Colonic mucosa (tissue), 4 donors: ENCODE results near the gene NRCAM. TPM values are rescaled to one million over a fixed set of nuclear protein-coding genes. Genes with fewer than 3 reads are reported as not detected.

ENCODE experiments used
- DNase-seq: peaks from one replicate; pipeline ENCODE4 v3.0.0-alpha.2; 2020
- H3K27ac ChIP-seq: fragments of 200-600 bp; one replicate; pipeline ENCODE4 v1.8.0; 2021
- H3K27me3 ChIP-seq: fragments of 200-600 bp; one replicate; pipeline ENCODE4 v1.8.0; 2021
- H3K36me3 ChIP-seq: fragments of 200-600 bp; one replicate; pipeline ENCODE4 v1.8.0; 2021
- H3K4me1 ChIP-seq: fragments of 200-600 bp; one replicate; pipeline ENCODE4 v1.8.0; 2021; ENCODE audit warnings: mild to moderate bottlenecking
- H3K4me3 ChIP-seq: fragments of 200-600 bp; one replicate; pipeline ENCODE4 v1.8.0; 2021
- H3K9ac ChIP-seq, 2 donors: one replicate each; pipeline ENCODE4 v1.7.0; 2013; ENCODE audit warnings: control low read depth in 2 of 2, low read depth in 2 of 2, low read length in 2 of 2
- H3K9me3 ChIP-seq: fragments of 200-600 bp; one replicate; pipeline ENCODE4 v1.8.0; 2021
- intact Hi-C: fragments of 100-400 bp; cut with DNase I; formaldehyde crosslinking; loops from one replicate; pipeline ENCODE4 v1.14.1; 2022
- total RNA-seq, 2 donors: library from RNA; stranded (reverse); fragmentation: NEBNext Ultra II Directional in 1 of 2; extraction: Animal tissue kit (Norgen Biotek cat#: 25700) in 1 of 2; gene quantifications; one replicate each; pipeline ENCODE4 v1.2.1, GENCODE V29; 2021
- TF ChIP-seq, protein P1 (sequence below): fragments of 200-600 bp; IDR thresholded peaks from one replicate; pipeline ENCODE4 v1.8.0; 2022; ENCODE audit warnings: antibody characterized with exemption, mild to moderate bottlenecking
- donor health status: healthy.
- donor health status: DM: no; HTN: no; CAD: no.
- donor health status: DM: no; HTN: no; CAD: no.

The NRCAM gene
- total RNA-seq, 2 donors from 2014 or later: 0.42 to 1.1 TPM

DNA sequence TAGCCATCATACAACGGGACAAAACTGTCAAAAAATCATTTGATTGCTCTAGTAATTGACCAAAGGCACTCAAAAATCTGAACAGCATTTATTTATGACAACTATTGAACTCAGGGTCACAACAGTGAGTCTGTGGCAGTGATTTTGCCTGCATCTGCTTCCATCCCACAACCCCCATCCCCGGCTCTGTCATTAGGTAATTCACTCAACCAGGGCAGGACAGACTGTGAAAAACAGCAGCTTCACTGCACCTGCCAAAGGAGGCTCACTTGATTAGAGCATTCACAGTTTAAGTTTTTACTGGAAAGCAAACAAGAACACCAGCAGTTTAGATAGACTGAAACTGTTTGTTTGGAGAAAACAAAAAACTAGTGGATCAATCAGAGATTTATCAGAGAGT, 22.2 kb downstream of the NRCAM start:
- Histone ChIP-seq H3K27me3 (no peaks in the 10 kb centered on the region), H3K9me3 (no peaks in the 10 kb centered on the region), H3K36me3 (no peaks in the 10 kb centered on the region), H3K9ac (no peak overlapping the region), H3K4me1 (no peaks in the 10 kb centered on the region), H3K27ac (no peak overlapping the region), H3K4me3 (no peak overlapping the region)
- no peak for DNase-seq
- TF ChIP-seq, protein P1, sequence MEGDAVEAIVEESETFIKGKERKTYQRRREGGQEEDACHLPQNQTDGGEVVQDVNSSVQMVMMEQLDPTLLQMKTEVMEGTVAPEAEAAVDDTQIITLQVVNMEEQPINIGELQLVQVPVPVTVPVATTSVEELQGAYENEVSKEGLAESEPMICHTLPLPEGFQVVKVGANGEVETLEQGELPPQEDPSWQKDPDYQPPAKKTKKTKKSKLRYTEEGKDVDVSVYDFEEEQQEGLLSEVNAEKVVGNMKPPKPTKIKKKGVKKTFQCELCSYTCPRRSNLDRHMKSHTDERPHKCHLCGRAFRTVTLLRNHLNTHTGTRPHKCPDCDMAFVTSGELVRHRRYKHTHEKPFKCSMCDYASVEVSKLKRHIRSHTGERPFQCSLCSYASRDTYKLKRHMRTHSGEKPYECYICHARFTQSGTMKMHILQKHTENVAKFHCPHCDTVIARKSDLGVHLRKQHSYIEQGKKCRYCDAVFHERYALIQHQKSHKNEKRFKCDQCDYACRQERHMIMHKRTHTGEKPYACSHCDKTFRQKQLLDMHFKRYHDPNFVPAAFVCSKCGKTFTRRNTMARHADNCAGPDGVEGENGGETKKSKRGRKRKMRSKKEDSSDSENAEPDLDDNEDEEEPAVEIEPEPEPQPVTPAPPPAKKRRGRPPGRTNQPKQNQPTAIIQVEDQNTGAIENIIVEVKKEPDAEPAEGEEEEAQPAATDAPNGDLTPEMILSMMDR: no peak
- intact Hi-C loops: no loop called here

DNA sequence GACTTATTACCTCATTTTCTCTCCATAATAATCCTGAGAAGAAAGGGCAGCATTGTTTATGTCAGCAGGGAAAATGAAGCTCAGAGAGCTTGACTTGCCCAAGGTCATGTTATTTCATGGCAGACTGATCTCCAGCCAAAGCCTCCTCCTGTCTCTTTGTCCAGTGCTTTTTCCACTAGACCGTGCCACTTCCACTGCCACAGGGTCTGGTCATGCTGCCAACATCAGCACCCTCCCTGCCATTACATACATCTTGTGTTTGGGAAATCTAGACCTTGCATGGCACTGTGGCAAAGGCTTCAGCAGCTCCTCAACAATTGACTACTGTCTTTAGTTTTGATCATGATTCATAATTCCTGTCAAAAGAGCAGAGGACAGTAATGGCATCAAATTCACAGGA, 25.1 kb downstream of the NRCAM start:
- Histone ChIP-seq H3K36me3 (no peaks in the 10 kb centered on the region), H3K9me3 (no peaks in the 10 kb centered on the region), H3K9ac (no peak overlapping the region), H3K4me1 (no peaks in the 10 kb centered on the region), H3K27ac (no peak overlapping the region), H3K27me3 (no peaks in the 10 kb centered on the region), H3K4me3 (no peak overlapping the region)
- intact Hi-C loops: no loop called here
- DNase-seq: no peak
- TF ChIP-seq, protein P1: no peak

DNA sequence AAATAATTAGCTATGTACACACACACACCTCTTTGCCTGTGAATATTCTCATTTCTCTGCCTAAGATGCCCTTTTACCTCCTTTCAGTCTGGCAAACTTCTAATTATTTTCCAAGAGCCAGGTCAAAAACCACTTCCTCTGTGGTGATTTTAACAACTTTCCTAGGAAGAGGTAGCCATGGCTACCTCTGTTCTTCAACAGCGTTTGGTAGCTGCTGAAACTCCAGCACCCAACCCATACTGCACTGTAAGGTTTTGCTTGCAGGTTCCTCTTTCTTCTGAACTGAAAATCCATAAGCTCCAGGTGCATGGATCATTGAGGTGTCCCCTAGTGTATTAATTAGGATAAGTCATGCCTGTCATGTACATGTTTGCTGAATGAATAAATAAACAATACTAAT, 25.6 kb downstream of the NRCAM start:
- no peak overlapping the region for H3K9ac ChIP-seq
- DNase-seq: no peak
- intact Hi-C loops: no loop called here
- no peaks in the 10 kb centered on the region for H3K27me3 ChIP-seq
- H3K36me3 ChIP-seq: no peaks in the 10 kb centered on the region
- H3K9me3 ChIP-seq: no peaks in the 10 kb centered on the region
- no peak overlapping the region for H3K27ac ChIP-seq
- H3K4me3 ChIP-seq: no peak overlapping the region
- TF ChIP-seq, protein P1: no peak
- no peaks in the 10 kb centered on the region for H3K4me1 ChIP-seq

DNA sequence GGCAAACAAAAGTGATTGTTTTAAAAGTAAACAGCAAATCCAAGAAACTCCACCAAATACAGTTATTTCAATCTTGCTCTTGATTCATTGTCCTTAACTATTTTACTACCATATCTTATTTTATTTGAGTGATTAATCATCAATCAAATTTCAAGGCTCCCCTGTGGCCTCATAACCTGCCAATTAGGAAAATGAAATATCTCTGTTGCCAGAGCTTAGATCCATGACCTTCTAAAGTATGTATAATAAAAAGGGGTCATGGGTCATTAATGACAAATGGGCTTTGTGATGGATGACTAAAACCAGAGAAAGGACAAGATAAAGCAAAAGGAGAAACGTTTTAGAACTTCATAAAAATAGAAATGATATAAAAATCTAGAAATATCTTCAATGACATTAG, 28.5 kb downstream of the NRCAM start:
- TF ChIP-seq, protein P1: no peak
- intact Hi-C loops: no loop called here
- Histone ChIP-seq H3K9ac (no peak overlapping the region), H3K36me3 (no peaks in the 10 kb centered on the region), H3K9me3 (no peaks in the 10 kb centered on the region), H3K4me1 (no peaks in the 10 kb centered on the region), H3K27ac (no peak overlapping the region), H3K27me3 (no peaks in the 10 kb centered on the region), H3K4me3 (no peak overlapping the region)
- DNase-seq: no peak

DNA sequence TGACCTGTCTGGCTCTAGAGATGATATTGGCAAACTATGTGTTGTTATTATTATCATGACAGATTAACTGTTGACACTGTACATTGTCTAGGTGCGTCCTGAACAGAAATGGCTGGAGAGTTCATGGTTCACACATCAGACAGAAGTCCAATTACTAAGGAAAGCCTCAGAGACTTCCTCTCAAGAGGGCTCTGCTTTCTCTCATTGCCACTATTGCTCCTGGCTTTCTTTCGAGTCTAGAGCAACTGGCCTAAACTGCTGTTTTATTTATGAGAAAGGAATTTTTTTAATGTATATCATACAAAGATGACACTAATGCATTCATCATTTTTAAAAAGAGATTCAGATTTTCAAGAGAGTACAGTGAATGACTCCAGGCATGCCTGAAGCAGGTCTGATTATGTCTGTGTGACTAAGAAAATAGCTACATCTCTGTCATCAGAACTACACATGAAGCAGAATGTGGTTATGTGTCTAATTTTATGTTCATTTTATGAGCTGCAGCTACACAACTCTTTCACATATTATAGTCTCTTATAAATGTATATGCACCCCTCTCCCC, 30.4 kb downstream of the NRCAM start:
- no peak for DNase-seq
- no peak overlapping the region for H3K9ac ChIP-seq
- H3K4me3 ChIP-seq: no peak overlapping the region
- H3K36me3 ChIP-seq: no peaks in the 10 kb centered on the region
- H3K9me3 ChIP-seq: no peaks in the 10 kb centered on the region
- H3K4me1 ChIP-seq: no peaks in the 10 kb centered on the region
- TF ChIP-seq, protein P1: no peak
- H3K27ac ChIP-seq: no peak overlapping the region
- H3K27me3 ChIP-seq: no peaks in the 10 kb centered on the region
- intact Hi-C loops: no loop called here
